Measurements from ENCODE around the gene CCDC184.
A peak's percentile ranks its signal among the peaks of the same experiment; 100 is the strongest.

CCDC184 gene

DNA sequence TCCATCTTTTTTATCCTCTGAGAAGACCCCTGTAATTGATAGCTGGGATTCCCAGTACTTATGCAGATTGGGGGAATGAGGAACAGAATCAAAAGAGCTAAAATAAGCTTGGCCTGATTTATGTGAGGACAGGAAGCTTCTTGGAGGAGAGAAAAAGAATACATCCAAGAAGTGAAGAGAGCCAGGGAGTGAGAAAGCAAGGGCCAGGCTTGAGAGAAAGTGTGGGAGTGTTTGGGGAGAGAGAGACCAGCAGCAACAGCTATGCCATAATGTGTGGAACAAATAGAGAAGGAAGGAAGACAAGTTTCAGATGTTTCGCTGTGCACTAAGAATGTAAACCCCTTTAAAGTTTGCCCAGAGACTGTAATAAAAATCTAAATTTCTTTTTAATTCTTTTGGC is 4.0 kb upstream of the CCDC184 start:
- DNase-seq (ENCODE audit: low read depth), result no peak

DNA sequence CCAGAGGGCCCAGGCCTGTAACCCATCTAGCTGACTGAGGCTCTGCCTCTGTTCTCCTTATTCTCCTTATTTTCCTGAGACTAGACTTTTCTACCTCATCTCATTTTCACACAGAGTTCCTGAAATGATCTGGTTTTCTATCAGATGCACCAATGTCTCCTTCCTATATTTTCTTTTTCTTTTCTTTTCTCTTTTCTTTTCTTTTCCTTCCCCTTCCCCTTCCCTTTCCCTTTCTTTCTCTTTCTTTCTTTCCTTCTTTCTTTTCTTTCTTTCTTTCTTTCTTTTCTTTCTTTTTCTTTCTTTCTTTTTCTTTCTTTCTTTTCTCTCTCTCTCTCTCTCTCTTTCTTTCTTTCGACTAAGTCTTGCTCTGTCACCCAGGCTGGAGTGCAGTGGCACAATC is 3.0 kb upstream of the CCDC184 start:
- no peak for DNase-seq (ENCODE audit: low read depth)

DNA sequence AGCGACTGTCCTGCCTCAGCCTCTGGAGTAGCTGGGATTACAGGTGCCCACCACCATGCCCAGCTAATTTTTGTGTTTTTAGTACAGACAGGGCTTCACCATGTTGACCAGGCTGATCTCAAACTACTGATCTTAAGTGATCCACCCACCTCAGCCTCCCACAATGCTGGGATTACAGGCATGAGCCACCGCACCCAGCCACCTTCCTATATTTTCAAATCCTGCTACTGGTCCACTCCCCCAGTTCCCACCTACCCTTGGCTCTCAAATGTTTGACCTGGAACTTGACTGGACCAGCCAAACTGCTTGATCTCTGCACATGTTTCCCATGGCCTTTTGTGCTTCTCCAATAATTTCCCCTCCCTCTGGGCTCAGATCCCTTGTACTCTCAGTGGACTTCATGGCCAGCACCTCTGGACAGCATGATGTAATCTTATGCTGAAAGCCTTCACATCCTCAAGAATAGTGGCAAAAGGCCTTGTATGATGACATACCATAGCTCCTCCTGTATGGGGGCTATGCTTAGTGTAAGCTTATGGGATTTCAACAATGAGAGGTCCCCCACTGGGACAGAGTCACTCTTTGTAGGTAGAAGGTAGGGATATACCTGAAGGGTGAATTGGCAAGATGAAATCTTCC is 2.5 kb upstream of the CCDC184 start:
- DNase-seq (ENCODE audit: low read depth), result no peak

DNA sequence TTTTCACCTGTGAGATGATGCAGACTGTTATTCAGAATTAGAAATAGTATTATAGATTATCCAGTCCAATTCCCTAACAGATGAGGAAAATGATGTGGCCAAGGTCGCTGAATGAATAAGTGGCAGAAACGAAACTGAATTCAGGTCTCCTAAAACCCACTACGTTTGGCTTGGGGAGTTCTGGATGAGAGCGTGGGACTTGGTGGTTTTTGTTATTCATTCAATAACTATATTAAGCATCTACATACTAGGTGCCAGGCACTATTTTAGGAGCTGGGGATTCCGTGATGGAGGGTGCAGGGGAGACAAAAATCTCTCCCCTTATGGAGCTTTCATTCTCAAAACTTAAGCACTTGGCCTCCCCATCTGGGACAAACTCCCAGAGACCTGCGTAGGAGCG is 813 bp upstream of the CCDC184 start:
- no peak for DNase-seq (ENCODE audit: low read depth)

DNA sequence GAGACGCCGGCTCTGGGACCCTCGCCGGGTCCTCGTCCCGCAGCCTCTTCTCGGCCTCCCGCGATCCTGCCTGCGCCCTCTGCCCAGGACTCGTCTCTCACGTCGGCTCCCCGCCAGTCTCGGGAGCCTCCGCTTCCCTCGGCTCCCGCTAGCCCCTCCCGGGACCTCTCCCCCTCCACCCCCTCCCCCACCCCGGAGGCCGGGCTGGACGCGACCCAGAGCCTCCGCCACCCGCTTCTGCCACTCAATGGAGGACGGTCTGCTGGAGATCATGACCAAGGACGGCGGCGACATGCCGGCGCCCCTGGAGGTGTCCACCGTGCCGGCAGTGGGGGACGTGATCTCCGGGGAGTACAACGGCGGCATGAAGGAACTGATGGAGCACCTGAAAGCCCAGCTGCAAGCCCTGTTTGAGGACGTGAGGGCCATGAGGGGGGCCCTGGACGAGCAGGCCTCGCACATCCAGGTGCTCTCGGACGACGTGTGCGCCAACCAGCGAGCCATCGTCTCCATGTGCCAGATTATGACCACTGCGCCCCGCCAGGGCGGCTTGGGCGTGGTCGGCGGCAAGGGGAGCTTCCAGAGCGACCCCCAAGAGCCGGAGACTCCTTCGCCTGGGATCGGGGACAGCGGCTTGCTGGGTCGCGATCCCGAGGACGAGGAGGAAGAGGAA is 568 bp downstream of the CCDC184 start:
- DNase-seq (ENCODE audit: low read depth), result no peak

DNA sequence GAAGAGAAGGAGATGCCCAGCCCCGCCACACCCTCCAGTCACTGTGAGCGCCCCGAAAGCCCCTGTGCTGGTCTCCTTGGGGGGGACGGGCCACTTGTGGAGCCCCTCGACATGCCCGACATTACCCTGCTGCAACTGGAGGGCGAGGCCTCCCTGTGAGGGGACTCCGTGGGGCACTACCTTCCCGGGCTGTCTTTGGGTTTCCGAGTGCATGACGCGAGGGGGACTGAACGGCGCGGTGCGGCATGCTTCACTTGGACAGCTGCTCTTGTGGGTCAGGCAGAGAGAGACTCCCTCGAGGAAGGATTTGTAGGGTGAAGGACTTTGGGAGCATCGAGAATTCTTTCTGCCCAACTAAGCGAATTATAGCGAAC is 1.1 kb downstream of the CCDC184 start:
- no peak for DNase-seq (ENCODE audit: low read depth)

DNA sequence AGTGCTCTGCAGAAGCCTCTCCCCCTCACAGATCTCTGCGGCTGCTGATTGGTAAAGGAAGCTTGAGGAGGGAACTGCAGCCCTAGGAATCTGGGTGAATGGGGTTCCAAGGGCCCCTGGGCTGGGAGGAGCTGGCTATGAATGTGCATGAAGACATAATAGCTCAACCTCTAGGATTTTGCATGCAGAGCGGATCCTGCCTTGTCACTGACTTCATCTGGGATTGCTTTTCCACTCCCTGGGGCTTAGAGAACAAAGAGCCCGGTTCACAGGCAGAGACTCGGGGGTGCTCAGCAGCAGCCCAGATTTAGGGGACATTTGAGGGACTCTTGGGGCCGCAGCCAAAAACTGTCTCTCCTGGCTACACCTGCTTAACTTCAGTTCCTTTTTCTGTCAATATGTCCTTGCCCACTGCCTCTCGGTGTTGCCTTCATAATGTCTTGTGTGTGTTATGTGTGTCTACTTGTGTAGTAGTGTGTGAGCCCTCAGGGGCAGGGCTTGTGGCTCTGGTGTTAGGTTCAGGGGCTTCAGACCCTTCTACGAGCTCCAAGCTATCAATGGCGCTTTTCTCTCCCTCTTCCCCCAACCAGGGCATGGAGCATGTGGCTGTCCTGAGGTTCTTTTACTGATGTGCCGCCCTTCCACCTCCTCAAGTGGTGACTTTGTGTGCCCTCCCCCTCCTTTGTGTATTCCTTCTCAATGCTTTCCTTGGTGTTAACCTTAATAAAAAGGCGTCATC is 1.9 kb downstream of the CCDC184 start:
- DNase-seq (ENCODE audit: low read depth), result peak; percentile 55

DNA sequence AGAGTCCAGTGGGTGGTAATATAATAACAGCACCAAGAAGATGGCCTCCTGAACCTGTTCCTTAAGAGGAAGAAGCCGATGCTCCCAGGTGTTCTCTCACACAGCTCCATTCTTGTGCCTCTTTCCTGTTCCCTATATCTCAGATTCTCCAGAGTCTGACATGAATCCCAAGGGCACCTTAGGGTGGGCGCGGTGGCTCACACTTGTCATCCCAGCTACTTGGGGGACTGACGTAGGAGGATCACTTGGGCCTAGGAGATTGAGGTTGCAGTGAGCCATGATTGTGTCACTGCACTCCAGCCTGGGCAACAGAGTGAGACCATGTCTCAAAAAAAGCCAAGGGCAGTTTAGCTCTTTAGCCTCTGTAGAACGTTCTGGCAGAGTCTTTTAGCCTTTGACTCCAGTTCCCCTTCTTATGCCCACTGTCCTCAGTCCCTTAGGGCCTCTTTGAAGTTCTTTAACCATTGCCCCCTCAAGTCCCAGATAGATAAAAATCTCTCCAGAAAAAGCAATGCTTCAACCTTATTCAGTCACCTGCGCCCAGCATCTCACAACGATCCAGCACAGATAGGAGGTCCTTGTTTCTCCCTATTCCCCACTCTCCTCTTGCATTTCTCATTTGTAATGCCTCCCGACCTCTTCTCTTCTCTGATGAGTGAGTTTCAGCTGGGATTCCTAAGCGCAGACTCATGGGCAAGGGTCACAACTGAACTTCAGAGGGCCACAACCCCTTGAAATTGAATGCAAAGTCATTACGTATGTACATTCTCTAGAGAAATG is 4.7 kb downstream of the CCDC184 start:
- no peak for DNase-seq (ENCODE audit: low read depth)

DNA sequence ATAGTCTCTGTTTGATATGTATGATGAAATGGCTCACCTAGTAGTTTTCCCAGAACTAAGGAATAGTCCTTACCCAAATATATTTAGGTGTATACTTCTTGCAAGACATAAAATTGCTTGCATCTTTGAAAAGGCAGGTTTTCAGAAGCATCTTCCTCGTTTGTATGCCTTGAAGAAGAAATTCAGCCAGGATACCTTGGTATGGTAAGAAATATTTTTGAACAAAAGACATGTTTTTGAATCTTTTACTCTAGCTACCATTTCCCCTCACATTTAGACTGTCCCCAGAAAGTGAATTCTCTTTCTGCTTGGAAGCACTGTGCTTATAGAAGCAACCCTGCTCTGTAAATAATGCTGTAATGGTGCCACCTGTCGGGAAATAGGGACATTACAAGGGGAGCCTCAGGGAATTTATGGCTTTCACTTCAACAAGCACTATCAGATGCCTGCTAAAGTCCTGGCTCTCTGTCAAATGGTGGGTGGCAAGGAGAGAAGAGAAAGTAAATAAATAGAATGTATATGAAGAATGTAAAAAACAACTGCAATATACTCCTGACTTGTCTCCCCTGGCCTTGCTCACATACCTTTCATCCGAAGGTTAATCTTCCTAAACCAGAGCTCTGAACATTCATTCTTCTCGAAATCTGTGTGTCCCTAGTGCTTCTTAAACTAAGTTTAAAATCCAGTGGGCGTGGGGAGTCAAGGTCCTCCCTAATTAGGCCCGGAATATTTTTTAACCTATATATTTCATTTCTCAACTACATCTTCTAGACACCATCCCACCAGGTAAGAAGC is 6.1 kb downstream of the CCDC184 start:
- peak; percentile 62 for DNase-seq (ENCODE audit: low read depth)

DNA sequence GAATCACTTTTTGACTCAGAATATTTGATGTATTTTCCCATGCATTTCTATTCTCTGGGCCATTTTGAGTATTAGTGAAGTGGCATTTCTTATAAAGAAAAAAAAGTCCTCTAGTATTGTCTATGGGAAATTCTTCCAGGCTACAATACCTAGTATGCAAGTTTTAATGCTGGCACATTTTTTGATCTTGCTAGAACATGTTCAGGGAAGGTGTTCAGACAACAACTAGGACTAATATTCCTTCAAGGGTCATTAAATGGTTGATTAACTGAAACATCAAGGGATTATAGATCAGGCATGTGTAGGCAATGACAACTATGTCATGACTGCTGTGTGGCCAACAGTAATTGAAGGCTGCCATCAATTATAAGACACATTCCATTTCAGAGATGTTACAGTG is 7.7 kb downstream of the CCDC184 start:
- no peak for DNase-seq (ENCODE audit: low read depth)

DNA sequence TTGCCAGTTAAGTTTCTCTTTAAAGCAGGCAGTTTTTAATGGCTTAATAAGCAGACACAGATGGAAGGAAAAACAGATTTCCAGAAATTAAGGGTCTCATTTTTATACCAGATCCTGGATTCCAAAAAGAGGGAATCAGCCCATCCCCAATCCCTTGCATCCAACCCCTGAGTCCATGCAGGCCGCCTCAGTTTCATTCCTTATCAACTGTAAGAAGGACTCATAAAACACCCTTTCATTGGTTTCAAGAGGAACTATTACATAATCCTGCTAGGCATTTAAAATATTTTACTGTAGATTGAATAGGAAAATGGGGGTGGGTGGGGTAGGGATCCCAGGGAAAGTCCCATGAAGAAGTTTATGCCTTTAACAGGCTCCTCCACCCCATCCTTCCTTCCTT is 9.4 kb downstream of the CCDC184 start:
- DNase-seq (ENCODE audit: low read depth), result no peak

DNA sequence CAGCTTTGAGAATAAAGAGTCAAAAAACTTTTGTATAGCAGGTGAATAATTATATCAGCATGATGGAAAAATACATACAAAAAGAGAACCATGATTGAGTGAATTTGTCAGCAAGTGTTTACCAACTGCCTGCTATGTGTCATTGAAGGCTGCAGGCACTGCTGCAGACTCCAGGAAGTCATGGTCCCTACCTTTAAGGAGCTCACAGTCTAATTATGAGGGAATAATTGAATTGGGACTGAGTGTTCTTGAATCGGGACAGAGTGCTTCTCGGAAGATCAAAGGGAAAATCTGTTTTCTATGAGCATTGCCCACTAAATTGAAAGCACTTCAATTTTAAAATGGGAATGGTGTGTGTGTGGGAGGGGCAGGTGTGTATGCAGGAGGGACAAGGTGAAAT is 10.2 kb downstream of the CCDC184 start:
- DNase-seq (ENCODE audit: low read depth), result no peak

DNA sequence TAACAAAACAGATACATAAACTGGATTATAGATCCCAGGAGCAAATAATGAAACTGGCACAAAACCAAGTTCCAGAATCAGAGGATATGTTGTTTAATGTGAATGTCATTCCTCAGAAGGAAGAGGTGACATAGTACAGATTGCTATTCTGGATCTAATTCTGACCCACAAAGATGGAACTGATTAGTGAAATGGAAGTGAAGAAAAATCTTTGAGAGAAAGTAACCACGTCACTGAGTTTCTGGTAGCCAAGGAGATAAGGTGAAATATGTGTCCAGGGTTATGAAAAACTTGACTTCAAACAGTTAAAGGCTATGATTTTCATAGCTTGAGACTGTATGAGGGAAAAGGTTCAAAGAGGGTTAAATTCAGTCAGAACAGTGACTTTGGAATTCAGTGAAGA is 11.4 kb downstream of the CCDC184 start:
- DNase-seq (ENCODE audit: low read depth), result peak; percentile 63

DNA sequence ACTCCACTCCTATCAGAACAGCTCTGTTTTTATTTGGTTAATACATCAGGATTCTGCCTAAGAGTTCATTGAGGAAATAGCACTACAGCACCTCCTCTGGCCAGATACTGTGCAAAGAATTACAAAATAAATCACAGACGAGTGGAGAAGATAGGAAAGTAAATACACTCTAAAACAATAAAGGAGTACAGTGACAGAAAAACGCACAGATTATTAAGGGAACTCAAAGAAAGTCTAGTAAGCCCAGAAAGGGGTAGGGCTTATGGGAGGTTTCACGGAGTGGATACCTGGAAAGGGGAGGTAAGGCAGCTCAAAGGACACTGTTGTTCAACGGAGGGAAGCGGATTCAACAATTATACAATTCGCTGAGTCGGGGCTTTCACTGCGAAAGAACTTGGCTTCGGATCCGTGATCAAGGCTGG is 14.1 kb downstream of the CCDC184 start:
- DNase-seq (ENCODE audit: low read depth), result peak; percentile 52

DNA sequence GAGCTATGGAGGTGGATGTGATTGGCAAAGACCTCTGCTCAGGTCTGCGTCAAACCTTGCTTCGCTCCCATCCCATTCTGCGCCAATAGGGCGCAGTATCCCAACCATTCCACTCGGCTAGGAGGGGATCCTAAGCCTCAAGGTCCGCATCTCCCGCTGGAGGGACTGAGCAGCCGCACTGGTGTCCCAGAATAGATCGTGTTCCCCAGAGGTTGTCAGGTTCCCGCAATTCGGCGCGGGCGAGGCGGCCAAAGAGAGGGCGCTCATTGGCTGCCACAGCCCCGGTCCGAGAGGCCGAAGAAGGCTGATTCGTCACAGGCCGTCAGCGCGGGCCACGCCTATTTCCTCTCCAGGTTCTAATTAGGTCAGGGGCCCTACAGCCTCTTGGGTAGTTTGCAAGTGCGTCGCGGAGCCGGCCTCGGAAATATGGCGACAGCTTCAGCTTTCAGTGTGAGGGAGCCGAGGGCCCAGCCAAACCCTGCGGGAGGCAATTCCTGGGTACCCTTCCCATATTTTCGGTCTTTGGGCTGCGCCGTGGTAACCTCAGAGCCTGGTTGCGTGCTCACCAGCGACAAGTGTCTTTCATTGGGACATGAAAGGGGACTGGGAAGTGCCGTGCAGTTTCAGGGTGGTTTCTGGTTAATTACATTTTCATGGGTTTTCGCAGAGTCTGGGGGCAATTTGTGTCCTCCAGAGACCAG is 14.7 kb downstream of the CCDC184 start:
- peak; percentile 94 for DNase-seq (ENCODE audit: low read depth)

DNA sequence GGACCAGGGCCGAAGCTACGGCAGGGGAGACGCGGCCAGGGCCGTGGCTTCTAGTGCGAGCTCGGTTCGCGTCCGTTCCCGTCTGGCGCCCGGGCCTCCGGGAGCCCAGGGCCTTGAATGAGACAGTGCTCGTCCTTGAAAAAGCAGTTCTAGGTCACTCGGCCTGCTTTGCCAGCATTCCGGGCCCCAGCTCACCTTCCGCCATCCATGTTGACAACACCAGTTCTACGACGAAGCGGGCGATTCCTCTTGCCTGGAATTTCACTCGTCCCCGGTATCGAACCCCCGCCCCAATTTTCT is 15.2 kb downstream of the CCDC184 start:
- DNase-seq (ENCODE audit: low read depth), result peak; percentile 37

DNA sequence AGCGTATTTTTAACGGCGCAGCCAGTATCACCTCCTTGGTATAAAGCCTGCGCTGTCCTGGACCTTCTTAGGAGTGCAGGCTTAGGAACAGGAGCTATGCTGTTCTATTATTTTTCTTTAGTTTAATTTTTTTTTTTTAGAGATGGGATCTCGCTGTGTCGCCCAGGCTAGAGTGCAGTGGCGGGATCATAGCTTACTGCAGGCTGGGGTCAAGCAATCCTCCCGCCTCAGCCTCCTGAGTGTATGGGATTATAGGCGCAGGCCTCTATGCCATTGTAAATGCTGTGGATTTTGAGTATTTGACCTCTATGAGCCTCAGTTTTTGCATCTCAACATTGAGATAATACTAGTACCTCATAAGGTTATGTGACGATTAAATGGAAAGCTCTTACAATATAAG is 15.5 kb downstream of the CCDC184 start:
- no peak for DNase-seq (ENCODE audit: low read depth)

DNA sequence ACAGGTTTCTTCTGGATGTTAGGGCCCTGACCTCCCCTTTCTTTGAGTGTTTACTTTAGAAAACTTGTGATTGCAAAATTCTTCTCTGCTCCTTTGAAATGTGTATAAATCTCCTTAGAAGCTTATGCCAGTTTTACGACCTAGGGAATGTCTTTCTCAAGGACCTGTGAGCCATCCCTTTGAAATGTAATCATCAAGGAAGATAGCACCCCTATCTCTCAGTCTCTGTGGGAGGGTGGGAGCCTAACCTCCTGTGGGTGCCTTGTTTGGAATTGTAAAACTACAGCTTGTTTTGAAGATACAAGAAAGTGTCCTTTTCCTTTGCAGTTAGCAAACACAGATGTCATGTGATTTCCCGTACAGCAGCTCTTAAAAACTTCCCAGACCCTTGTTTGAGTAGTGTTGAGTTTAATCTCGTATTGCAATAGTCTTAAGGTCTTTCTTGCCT is 16.4 kb downstream of the CCDC184 start:
- peak; percentile 99 for DNase-seq (ENCODE audit: low read depth)

DNA sequence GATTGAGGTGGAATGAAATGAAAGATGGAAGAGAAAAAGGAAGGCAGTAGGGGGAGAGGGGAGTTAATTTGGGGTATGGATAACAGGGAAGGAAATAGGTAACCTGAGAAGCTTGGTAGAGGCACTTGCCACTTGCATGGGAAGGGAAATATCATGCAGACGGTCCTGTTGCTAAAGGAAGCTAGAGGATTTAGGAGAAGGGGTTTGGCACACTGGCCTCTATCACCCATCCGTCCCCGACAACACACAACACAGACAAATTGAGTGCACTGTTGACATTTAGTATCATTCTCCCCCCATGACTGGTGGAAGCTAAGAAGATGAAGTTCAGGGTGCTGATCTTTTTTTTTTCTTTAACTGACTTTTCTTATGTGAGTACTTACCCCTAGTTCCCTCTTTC is 17.6 kb downstream of the CCDC184 start:
- no peak for DNase-seq (ENCODE audit: low read depth)

DNA sequence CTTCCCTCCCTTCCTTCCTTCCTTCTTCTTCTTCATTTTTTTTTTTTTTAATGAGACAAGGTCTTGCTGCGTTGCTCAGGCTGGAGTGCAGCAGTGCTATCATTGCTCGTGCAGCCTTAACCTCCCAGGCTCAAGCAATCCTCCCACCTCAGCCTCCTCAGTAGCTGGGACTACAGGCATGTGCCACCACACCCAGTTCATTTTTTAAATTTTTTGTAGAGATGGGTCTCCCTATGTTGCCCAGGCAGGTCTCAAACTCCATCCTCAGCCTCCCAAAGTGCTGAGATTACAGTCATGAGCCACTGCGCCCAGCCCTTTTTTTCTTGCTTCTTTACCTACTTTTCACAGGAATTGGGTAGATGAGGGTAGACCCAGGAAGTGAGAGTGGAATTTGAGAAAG is 18.1 kb downstream of the CCDC184 start:
- no peak for DNase-seq (ENCODE audit: low read depth)

DNA sequence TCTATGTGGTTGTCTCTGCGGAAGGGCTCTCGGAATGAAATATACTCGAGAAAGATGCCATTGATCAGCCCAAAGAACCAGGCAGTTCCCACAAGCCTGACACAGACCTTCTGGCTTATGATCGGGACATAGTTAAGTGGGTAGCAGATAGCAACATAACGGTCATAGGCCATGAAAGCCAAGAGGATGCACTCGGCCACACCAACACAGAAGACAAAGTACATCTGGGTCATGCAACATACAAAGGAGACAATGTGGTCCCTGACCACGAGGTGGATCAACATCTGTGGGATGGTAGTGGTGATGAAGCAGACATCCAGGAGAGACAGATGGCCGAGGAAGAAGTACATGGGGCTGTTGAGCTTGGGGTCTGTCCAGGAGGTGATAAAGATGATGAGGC is 19.3 kb downstream of the CCDC184 start:
- no peak for DNase-seq (ENCODE audit: low read depth)
